Measurements from ENCODE around the gene HOXC4.

- TF ChIP-seq CTCF (IDR thresholded peaks at IDR 0.05) (no peak), POLR2AphosphoS5 (IDR thresholded peaks at IDR 0.05) (no peak), POLR2A (IDR thresholded peaks at IDR 0.05) (no peak)
Observed at GRCh38 chr12:54042970-54043853, 10.4 kb upstream of the HOXC4 start.

Data from sigmoid colon (tissue), 4 donors.